ENCODE measurements around the gene PTN.

- TF ChIP-seq CTCF (conservative IDR thresholded peaks at IDR 0.05) (no peak), EZH2 (IDR thresholded peaks at IDR 0.05; ENCODE audit: low read depth) (no peak)
These were observed 43.4 kb upstream of the PTN start for GRCh38 chr7:137386966-137387365.
